Endothelial cell of hepatic sinusoid (primary cell): ENCODE results near the gene LGR6.
"Not testable (repeated sequence)": the region's sequence is repeated elsewhere in the genome, so short reads cannot be mapped to it uniquely, and the experiment has no call there.

Experiments used
- in situ Hi-C: cut with HindIII; loops from 2 replicates; pipeline ENCODE4 v1.10.0; 2017; ENCODE audit warnings: low sequenced_read_pairs

The LGR6 gene

GRCh38 chr1:202315576-202316168, 122.1 kb downstream of the LGR6 start:
- in situ Hi-C loops, result loop anchor here (5.0 kb wide), 2 partner anchors 38 to 103 kb away; no protein-coding TSS in a partner anchor

DNA sequence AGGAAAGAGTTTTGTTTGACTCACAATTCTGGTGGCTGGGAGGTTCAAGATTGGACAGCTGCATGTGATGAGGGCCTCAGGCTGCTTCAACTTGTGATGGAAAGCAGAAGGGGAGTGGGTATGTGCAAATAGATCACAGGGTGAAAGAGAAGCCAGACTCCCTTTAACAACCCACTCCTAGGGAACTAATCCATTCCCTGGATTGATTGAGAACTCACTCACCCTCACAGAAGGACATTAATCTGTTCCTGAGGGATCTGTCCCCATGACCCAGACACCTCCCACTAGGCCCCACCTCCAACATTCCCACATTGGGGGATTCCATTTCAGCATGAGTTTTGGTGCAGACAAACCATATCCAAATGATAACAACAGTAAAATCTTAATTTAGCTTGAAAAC, 122.6 kb downstream of the LGR6 start:
- in situ Hi-C loops, result loop anchor here (5.0 kb wide), 2 partner anchors 39 to 104 kb away; no protein-coding TSS in a partner anchor

DNA sequence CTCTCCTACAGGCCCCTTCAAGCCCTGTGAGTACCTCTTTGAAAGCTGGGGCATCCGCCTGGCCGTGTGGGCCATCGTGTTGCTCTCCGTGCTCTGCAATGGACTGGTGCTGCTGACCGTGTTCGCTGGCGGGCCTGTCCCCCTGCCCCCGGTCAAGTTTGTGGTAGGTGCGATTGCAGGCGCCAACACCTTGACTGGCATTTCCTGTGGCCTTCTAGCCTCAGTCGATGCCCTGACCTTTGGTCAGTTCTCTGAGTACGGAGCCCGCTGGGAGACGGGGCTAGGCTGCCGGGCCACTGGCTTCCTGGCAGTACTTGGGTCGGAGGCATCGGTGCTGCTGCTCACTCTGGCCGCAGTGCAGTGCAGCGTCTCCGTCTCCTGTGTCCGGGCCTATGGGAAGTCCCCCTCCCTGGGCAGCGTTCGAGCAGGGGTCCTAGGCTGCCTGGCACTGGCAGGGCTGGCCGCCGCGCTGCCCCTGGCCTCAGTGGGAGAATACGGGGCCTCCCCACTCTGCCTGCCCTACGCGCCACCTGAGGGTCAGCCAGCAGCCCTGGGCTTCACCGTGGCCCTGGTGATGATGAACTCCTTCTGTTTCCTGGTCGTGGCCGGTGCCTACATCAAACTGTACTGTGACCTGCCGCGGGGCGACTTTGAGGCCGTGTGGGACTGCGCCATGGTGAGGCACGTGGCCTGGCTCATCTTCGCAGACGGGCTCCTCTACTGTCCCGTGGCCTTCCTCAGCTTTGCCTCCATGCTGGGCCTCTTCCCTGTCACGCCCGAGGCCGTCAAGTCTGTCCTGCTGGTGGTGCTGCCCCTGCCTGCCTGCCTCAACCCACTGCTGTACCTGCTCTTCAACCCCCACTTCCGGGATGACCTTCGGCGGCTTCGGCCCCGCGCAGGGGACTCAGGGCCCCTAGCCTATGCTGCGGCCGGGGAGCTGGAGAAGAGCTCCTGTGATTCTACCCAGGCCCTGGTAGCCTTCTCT, 124.6 kb downstream of the LGR6 start:
- in situ Hi-C loops, result loop anchor here (5.0 kb wide), 2 partner anchors 41 to 106 kb away; no protein-coding TSS in a partner anchor

DNA sequence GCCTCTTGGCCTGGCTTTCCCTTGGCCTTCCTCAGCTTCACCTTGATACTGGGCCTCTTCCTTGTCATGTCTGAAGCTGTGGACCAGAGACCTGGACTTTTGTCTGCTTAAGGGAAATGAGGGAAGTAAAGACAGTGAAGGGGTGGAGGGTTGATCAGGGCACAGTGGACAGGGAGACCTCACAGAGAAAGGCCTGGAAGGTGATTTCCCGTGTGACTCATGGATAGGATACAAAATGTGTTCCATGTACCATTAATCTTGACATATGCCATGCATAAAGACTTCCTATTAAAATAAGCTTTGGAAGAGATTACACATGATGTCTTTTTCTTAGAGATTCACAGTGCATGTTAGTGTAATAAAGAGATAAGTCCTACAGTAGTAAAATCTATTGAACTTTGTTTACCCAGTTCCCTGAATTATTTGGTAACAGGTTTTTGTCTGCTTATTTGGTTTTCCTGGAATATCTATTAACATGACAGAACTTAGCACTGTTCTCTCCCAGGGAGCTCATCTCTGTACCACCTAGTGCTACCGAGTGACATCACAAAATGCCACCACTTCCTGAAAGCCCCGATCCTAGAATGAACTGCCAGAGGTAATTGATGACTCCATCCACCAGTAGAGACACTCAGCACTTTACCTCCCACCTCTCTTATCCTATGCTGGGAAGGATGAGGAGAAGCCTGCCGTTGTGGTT, 125.9 kb downstream of the LGR6 start:
- in situ Hi-C loops, result loop anchor here (5.0 kb wide), 2 partner anchors 42 to 107 kb away; no protein-coding TSS in a partner anchor

GRCh38 chr1:202320081-202320405, 126.4 kb downstream of the LGR6 start:
- in situ Hi-C loops, result no loop called here

- in situ Hi-C loops, result no loop called here
Observed at GRCh38 chr1:202323731-202324130, 130.1 kb downstream of the LGR6 start.

- in situ Hi-C loops, result no loop called here
Observed at GRCh38 chr1:202324646-202325045, 131.0 kb downstream of the LGR6 start.

DNA sequence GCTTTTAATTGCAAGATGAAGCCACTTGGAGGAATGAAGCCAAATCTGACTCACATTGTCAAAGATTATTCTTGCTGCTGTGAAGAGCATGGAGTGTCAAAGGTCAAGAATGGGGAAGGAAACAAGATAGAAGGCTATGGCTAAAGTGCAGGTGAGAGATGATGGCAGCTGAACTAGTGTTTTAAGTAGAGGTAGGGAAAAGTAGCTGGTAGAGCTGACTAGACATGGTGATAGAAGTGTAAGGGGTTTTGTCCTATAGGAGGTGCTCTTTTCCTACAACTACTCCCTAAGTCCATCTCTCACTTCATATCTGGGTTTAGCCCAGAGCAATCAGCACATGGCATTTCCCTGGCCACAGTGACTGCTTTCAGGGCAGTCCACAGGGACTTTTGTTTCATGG, 136.3 kb downstream of the LGR6 start:
- in situ Hi-C loops, result no loop called here

- in situ Hi-C loops, result no loop called here
Observed at GRCh38 chr1:202333861-202334260, 140.3 kb downstream of the LGR6 start.

- in situ Hi-C loops, result no loop called here
Observed at GRCh38 chr1:202343652-202344349, 150.2 kb downstream of the LGR6 start.

DNA sequence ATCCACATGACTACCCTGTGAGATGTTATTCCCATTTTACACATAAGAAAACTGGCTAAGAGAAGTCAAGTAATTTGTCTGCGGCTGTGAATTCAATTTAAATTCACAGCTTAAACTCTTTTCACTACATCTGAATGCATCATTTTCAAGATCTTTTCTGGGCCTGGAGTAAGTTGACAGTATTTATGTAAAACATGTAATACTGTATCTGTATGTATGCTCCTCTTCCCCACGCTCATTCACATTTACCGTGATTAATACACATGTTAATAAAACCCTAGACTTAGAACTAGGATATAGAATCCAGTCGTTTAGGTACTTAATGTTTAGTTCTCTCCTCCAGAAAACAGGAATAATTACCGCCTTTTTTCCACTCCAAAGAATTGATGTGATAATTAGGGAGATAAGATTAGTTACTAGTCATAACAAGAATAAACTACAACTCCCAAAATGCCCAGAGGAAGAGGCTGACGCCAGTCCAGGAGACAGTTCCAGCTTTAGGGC, 154.5 kb downstream of the LGR6 start:
- in situ Hi-C loops, result no loop called here

DNA sequence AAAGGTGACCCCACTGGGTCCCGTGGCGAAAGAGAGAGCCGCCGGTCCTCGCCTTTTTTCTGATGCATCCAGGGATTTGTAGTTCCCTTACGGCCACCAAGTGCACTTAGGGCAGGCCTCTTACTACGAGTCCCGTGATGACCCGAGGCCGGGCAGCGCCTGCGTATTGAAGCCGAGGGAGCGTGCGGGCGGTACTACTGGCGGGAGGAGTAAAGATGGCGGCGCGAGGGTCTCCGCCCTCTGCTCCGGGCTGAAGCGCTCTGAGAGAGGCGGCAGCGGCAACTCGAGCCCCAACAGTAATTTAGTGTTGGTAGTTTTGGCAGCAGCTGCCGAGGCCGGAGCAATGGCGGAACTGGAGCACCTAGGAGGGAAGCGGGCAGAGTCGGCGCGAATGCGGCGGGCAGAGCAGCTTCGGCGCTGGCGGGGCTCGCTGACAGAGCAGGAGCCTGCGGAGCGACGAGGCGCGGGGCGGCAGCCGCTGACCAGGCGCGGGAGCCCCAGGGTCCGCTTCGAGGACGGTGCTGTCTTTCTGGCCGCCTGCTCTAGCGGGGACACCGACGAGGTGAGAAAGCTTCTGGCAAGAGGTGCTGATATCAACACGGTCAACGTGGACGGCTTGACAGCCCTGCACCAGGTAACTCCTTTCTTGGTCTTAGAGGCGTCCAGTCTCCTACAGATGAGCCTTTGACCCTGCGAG, 155.1 kb downstream of the LGR6 start, which contains the start of gene PPP1R12B:
TSS of gene PPP1R12B (plus strand) at position 191 of the 697 bp plus-strand sequence. CDS start at position 344, 153 bp downstream.
- in situ Hi-C loops, result no loop called here

GRCh38 chr1:202349206-202349928, 155.8 kb downstream of the LGR6 start:
- in situ Hi-C loops, result no loop called here

DNA sequence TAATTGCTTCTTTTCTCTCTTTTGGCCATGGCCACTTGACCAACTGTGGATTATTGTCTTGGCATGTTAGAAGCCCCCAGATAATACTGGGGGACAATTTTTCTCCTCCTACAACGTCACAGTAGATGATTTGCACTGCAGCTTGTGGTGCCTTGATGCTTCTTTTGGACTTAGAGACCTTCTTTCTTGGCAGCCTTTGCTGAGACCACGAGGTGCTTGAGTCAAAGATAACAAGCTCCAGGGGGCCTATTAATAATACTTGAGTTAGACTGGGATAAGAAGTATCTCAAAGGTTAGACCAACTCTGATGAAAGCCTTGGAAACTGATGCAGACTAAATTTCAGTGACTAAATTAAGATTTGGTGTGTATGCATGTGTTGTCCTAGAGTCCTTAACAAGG, 158.1 kb downstream of the LGR6 start:
- in situ Hi-C loops, result no loop called here

DNA sequence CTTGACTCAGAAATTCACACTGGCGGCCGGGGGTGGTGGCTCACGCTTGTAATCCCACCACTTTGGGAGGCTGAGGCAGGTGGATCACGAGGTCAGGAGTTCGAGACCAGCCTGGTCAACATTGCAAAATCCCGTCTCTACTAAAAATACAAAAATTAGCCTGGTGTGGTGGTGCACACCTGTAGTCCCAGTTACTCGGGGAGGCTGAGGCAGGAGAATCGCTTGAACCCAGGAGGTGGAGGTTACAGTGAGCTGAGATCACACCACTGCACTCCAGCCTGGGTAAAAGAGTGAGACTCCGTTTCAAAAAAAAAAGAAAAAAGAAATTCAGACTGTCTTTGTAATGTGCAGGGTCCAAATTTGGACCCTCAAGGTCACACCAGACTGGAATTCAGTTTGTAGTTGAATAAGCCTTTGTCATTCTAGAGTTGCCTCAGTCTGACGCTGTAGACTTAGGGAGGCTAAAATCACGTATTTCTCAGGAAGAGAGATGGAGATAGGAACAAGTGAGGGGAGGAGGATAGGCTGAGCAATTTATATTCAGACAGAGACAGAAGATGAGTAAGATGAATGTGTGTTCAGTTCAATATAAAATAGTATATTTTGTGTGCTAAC, 159.1 kb downstream of the LGR6 start:
- in situ Hi-C loops, result not testable (repeated sequence)

GRCh38 chr1:202355944-202356553, 162.4 kb downstream of the LGR6 start:
- in situ Hi-C loops, result no loop called here

GRCh38 chr1:202357506-202357905, 163.9 kb downstream of the LGR6 start:
- in situ Hi-C loops, result no loop called here

DNA sequence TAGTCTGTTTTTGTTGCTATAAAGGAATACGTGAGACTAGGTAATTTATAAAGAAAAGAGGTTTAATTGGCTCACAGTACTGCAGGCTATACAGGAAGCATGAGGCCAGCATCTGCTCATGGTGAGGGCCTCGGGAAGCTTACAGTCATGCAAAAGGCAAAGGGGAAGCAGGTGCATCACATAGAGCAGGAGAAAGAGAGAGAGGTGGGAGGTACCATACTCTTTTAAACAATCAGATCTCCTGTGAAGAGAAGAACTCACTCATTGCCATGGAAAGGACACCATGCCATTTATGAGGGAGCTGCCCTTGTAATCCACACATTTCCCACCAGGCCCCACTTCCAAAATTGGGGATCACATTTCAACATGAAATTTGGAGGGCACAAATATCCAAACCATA, 167.6 kb downstream of the LGR6 start:
- in situ Hi-C loops, result no loop called here
